ENCODE measurements around the gene MYCBP2. TPM values are rescaled to one million over a fixed set of nuclear protein-coding genes. Genes with fewer than 3 reads are reported as not detected.
A peak's percentile ranks its signal among the peaks of the same experiment; 100 is the strongest.

The MYCBP2 gene
- total RNA-seq, 1 donor from 2014 or later = 191 TPM

GRCh38 chr13:77033717-77034302 is 293.1 kb downstream of the MYCBP2 start:
- Histone ChIP-seq H3K27ac (no peak overlapping the region), H3K9me3 (no peaks in the 10 kb centered on the region), H3K4me3 (no peak overlapping the region), H3K36me3 (no peaks in the 10 kb centered on the region), H3K27me3 (no peaks in the 10 kb centered on the region), H3K4me1 (peaks cover 2% of the 10 kb centered on the region)
- no peak for TF ChIP-seq POLR2AphosphoS5 (IDR thresholded peaks at IDR 0.05; ENCODE audit: insufficient read depth in 1 of 2, low read depth in 1 of 2)
- DNase-seq (ENCODE audit: extremely low spot score in 2 of 2) = no peak
- intact Hi-C loops (cut with DNase I) = no loop called here

- Histone ChIP-seq H3K36me3 (no peaks in the 10 kb centered on the region), H3K27ac (no peak overlapping the region), H3K27me3 (no peaks in the 10 kb centered on the region), H3K4me3 (no peak overlapping the region), H3K4me1 (peaks cover 16% of the 10 kb centered on the region), H3K9me3 (no peaks in the 10 kb centered on the region)
- DNase-seq (ENCODE audit: extremely low spot score in 2 of 2) = no peak
- intact Hi-C loops (cut with DNase I) = no loop called here
- no peak for TF ChIP-seq CTCF (IDR thresholded peaks at IDR 0.05)
- no peak for TF ChIP-seq POLR2AphosphoS5 (IDR thresholded peaks at IDR 0.05; ENCODE audit: insufficient read depth in 1 of 2, low read depth in 1 of 2)
- no peak for TF ChIP-seq POLR2A (IDR thresholded peaks at IDR 0.05)
Measured at GRCh38 chr13:77031656-77032243, 295.1 kb downstream of the MYCBP2 start.

- H3K27me3 ChIP-seq = no peaks in the 10 kb centered on the region
- no peak for DNase-seq (ENCODE audit: extremely low spot score in 2 of 2)
- intact Hi-C loops (cut with DNase I) = loop anchor here (5.0 kb wide), 1 partner anchor 37 kb away; the partner anchor contains the start of gene CLN5
- H3K4me1 ChIP-seq = peaks cover 27% of the 10 kb centered on the region
- no peaks in the 10 kb centered on the region for H3K9me3 ChIP-seq
- H3K27ac ChIP-seq = no peak overlapping the region
- no peak overlapping the region for H3K4me3 ChIP-seq
- H3K36me3 ChIP-seq = no peaks in the 10 kb centered on the region
- TF ChIP-seq POLR2A (IDR thresholded peaks at IDR 0.05) (no peak), POLR2AphosphoS5 (IDR thresholded peaks at IDR 0.05; ENCODE audit: insufficient read depth in 1 of 2, low read depth in 1 of 2) (no peak), CTCF (IDR thresholded peaks at IDR 0.05) (no peak)
Measured at GRCh38 chr13:77029436-77029835, 297.5 kb downstream of the MYCBP2 start.

GRCh38 chr13:77028202-77028601 is 298.7 kb downstream of the MYCBP2 start:
- H3K4me3 ChIP-seq = peak overlapping the region; percentile 89 to 99
- no peaks in the 10 kb centered on the region for H3K27me3 ChIP-seq
- no peak for DNase-seq (ENCODE audit: extremely low spot score in 2 of 2)
- H3K9me3 ChIP-seq = no peaks in the 10 kb centered on the region
- H3K4me1 ChIP-seq = peaks cover 39% of the 10 kb centered on the region
- no peaks in the 10 kb centered on the region for H3K36me3 ChIP-seq
- H3K27ac ChIP-seq = peak overlapping the region; percentile 100
- intact Hi-C loops (cut with DNase I) = loop anchor here (5.0 kb wide), 1 partner anchor 36 kb away; the partner anchor contains the start of gene CLN5
- TF ChIP-seq CTCF (IDR thresholded peaks at IDR 0.05) (no peak), POLR2A (IDR thresholded peaks at IDR 0.05) (no peak), POLR2AphosphoS5 (IDR thresholded peaks at IDR 0.05; ENCODE audit: insufficient read depth in 1 of 2, low read depth in 1 of 2) (no peak)

- Histone ChIP-seq H3K27me3 (no peaks in the 10 kb centered on the region), H3K9me3 (no peaks in the 10 kb centered on the region), H3K27ac (peak within 1 kb of the TSS; percentile 100), H3K4me3 (peak within 1 kb of the TSS; percentile 89 to 99), H3K4me1 (peaks cover 50% of the 10 kb centered on the region), H3K36me3 (no peaks in the 10 kb centered on the region)
- intact Hi-C loops (cut with DNase I) = loop anchor here (5.0 kb wide), 1 partner anchor 35 kb away; the partner anchor contains the start of gene CLN5
- DNase-seq (ENCODE audit: extremely low spot score in 2 of 2) = peak in 1 of 2 donors; percentile 91
- TF ChIP-seq POLR2AphosphoS5 (IDR thresholded peaks at IDR 0.05; ENCODE audit: insufficient read depth in 1 of 2, low read depth in 1 of 2) = peak; percentile 25 to 82
- TF ChIP-seq POLR2A (IDR thresholded peaks at IDR 0.05) = peak in 1 of 2 donors; percentile 66
- no peak for TF ChIP-seq CTCF (IDR thresholded peaks at IDR 0.05)
Measured at GRCh38 chr13:77026861-77027621, 299.9 kb downstream of the MYCBP2 start, which contains the start of gene FBXL3. TSS of gene FBXL3 (minus strand) at chr13:77027159. CDS start at chr13:77021860, 5,299 bp downstream.

All from vagina (tissue), 2 donors.